ENCODE data around the gene HDAC4. TPM values are rescaled to one million over a fixed set of nuclear protein-coding genes. Genes with fewer than 3 reads are reported as not detected.

Gene HDAC4
- total RNA-seq, 2 experiments from 2014 or later: 32.0 to 35.6 TPM

GRCh38 chr2:239327536-239328350 lies 73.1 kb downstream of the HDAC4 start:
- peak overlapping the region; percentile 52 for H3K4me3 Mint-ChIP-seq
- H3K9me3 Mint-ChIP-seq: no peaks in the 10 kb centered on the region
- H3K4me1 Mint-ChIP-seq (ENCODE audit: low read depth): peaks cover 74% of the 10 kb centered on the region
- intact Hi-C loops (cut with micrococcal nuclease): loop anchor here (1.0 to 5.0 kb wide), 7 partner anchors 33 to 1240 kb away; partner anchors contain the start of genes HDAC4 and RNPEPL1
- peak; percentile 47 for DNase-seq
- H3K27me3 Mint-ChIP-seq (ENCODE audit: low read depth): no peaks in the 10 kb centered on the region
- peak overlapping the region; percentile 81 for H3K27ac Mint-ChIP-seq
- H3K36me3 Mint-ChIP-seq (ENCODE audit: low read depth): peaks cover 9% of the 10 kb centered on the region
- CTCF ChIA-PET: interaction anchor here (0.9 to 1.0 kb wide), 2 partner anchors 34 to 62 kb away, joined by 3 to 5 read pairs; no protein-coding TSS in a partner anchor

DNA sequence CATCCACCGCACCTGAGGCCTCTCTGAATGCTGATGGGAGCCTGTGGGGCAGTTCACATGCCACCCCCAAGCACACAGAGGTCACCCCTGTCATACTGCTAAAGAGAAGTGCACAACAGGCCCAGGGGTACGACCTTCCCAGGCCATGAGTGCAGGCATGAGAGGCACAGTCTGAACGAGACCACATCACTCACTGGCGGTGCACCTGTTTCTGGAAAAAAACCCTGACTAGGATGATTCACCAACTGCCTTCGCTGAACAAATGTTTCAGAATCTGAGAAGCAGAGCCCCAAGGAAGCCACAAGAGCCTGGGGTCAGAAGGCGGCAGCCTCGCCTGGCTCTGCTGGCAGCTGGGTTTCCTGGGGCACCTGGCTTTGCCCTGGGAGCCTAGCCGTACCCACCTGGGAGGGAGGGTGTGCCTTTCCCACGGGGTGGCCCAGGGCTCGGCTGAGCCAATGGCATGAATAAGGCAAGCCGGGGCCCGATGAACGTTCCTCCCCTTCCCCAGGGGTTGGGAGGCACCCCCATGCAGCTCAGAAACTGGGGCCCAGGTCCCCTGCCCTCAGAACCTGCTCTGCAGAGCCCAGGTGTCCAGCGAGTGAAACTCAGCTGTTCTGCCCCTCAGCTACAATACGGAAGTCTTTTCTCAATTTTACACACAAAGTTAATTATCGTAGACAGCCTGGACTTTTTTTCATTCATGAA lies 73.8 kb downstream of the HDAC4 start:
- no peaks in the 10 kb centered on the region for H3K27me3 Mint-ChIP-seq (ENCODE audit: low read depth)
- CTCF ChIA-PET: interaction anchor here (1.0 kb wide), 1 partner anchor 33 kb away, joined by 5 read pairs; no protein-coding TSS in a partner anchor
- no peaks in the 10 kb centered on the region for H3K9me3 Mint-ChIP-seq
- intact Hi-C loops (cut with micrococcal nuclease): loop anchor here (1.0 to 5.0 kb wide), 7 partner anchors 33 to 1240 kb away; partner anchors contain the start of genes HDAC4 and RNPEPL1
- peak overlapping the region; percentile 81 for H3K27ac Mint-ChIP-seq
- peak; percentile 94 for DNase-seq
- H3K36me3 Mint-ChIP-seq (ENCODE audit: low read depth): peaks cover 9% of the 10 kb centered on the region
- H3K4me3 Mint-ChIP-seq: peak overlapping the region; percentile 24
- H3K4me1 Mint-ChIP-seq (ENCODE audit: low read depth): peaks cover 79% of the 10 kb centered on the region

DNA sequence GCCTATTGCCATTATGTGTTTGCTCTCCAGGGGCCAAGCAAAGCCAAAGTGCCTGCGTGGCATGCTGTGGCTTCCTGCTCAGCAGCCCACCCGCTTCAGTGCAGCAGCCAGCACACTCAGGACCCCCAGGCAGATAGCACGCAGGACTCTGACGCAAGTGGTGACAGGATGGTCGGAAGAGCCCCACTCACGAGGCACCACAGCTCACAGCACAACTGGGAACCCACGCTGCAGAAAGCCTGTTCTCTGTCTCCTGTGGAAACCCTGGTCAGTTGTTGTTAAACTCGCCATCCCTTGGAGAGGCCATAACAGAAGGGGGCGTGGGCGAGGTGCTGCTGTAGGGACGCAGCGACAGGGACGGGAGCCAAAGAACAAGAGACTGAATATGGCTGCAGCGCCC lies 76.4 kb downstream of the HDAC4 start:
- Mint-ChIP-seq H3K4me1 (ENCODE audit: low read depth) (peaks cover 83% of the 10 kb centered on the region), H3K36me3 (ENCODE audit: low read depth) (peaks cover 12% of the 10 kb centered on the region), H3K4me3 (no peak overlapping the region), H3K27me3 (ENCODE audit: low read depth) (no peaks in the 10 kb centered on the region), H3K27ac (no peak overlapping the region), H3K9me3 (no peaks in the 10 kb centered on the region)
- DNase-seq: peak; percentile 3
- CTCF ChIA-PET: no interaction called here
- intact Hi-C loops (cut with micrococcal nuclease): no loop called here

DNA sequence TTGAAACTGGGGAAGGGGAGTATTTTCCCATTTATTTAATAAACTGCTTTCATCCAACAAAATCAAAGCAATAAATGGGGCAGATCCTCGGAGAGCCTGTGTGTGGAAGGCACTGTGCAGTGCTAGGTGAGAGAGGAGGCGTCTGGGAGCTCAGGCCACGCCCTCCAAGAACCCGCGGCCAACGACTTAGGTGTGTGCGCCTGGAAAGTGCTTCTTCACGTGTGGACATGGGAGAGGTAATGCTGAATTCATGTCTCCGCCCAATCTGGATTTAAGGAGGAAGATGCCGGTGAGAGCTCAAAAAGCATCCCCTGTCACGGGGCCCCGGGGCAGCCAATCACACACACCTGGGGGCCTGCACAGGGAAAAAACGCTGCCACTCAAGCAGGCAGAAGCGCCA lies 77.4 kb downstream of the HDAC4 start:
- intact Hi-C loops (cut with micrococcal nuclease): no loop called here
- H3K9me3 Mint-ChIP-seq: no peaks in the 10 kb centered on the region
- DNase-seq: peak; percentile 9
- peak overlapping the region; percentile 93 for H3K27ac Mint-ChIP-seq
- H3K36me3 Mint-ChIP-seq (ENCODE audit: low read depth): peaks cover 12% of the 10 kb centered on the region
- H3K4me3 Mint-ChIP-seq: no peak overlapping the region
- H3K27me3 Mint-ChIP-seq (ENCODE audit: low read depth): no peaks in the 10 kb centered on the region
- CTCF ChIA-PET: interaction anchor here (1.0 to 1.5 kb wide), 3 partner anchors 16 to 55 kb away, joined by 3 read pairs; no protein-coding TSS in a partner anchor
- peaks cover 83% of the 10 kb centered on the region for H3K4me1 Mint-ChIP-seq (ENCODE audit: low read depth)

- CTCF ChIA-PET: interaction anchor here (0.7 to 1.7 kb wide), 5 partner anchors 29 to 240 kb away, joined by 3 to 7 read pairs (median 3); no protein-coding TSS in a partner anchor
- Mint-ChIP-seq H3K4me1 (ENCODE audit: low read depth) (peaks cover 80% of the 10 kb centered on the region), H3K27me3 (ENCODE audit: low read depth) (no peaks in the 10 kb centered on the region), H3K27ac (peak overlapping the region; percentile 93), H3K4me3 (no peak overlapping the region), H3K36me3 (ENCODE audit: low read depth) (peaks cover 12% of the 10 kb centered on the region), H3K9me3 (no peaks in the 10 kb centered on the region)
- peak; percentile 38 for DNase-seq
- intact Hi-C loops (cut with micrococcal nuclease): no loop called here
Measured at GRCh38 chr2:239322416-239323086, 78.3 kb downstream of the HDAC4 start.

DNA sequence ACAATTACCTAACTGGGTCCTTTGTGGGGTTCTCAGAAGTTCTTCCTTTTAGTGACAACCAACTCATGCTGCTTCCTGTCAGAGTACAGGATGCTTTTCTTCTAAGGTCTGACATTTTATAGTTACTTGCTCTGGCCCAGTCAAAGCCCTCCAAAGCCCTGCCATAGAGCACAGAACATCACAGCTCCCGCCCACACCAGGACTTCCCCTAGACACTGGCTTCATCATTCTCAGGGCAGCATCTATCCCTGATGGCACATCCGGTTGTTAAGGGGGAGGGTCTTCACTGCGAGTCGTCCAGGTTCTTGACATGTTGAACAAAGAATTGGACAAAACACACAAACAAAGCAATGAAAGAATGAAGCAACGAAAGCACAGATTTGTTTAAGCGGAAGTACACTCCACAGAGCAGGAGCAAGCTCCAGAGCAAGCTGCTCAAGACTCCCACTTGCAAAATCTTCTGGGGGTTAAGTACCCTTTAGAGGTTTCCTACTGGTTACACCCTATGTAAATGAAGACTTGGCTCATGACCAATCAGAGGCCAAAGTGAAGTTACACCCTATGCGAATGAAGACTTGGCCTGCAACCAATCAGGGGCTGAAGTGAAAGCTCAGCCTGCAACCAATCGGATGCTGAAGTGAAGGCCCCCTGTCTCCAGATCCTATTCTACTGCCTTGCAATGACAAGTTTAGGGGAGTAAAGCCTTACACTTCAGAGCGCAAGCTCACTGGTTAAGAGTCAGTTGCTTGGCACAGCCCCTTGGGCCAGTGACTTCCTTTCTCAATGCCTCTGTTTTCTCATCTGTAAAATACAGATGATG lies 79.0 kb downstream of the HDAC4 start:
- H3K27me3 Mint-ChIP-seq (ENCODE audit: low read depth): no peaks in the 10 kb centered on the region
- H3K4me1 Mint-ChIP-seq (ENCODE audit: low read depth): peaks cover 77% of the 10 kb centered on the region
- peaks cover 12% of the 10 kb centered on the region for H3K36me3 Mint-ChIP-seq (ENCODE audit: low read depth)
- no peaks in the 10 kb centered on the region for H3K9me3 Mint-ChIP-seq
- H3K4me3 Mint-ChIP-seq: peak overlapping the region; percentile 55
- H3K27ac Mint-ChIP-seq: peak overlapping the region; percentile 93
- peak; percentile 94 for DNase-seq
- CTCF ChIA-PET: interaction anchor here (0.6 to 1.7 kb wide), 6 partner anchors 25 to 241 kb away, joined by 3 to 7 read pairs (median 3); no protein-coding TSS in a partner anchor
- intact Hi-C loops (cut with micrococcal nuclease): loop anchor here (1.0 kb wide), 5 partner anchors 24 to 59 kb away; no protein-coding TSS in a partner anchor

DNA sequence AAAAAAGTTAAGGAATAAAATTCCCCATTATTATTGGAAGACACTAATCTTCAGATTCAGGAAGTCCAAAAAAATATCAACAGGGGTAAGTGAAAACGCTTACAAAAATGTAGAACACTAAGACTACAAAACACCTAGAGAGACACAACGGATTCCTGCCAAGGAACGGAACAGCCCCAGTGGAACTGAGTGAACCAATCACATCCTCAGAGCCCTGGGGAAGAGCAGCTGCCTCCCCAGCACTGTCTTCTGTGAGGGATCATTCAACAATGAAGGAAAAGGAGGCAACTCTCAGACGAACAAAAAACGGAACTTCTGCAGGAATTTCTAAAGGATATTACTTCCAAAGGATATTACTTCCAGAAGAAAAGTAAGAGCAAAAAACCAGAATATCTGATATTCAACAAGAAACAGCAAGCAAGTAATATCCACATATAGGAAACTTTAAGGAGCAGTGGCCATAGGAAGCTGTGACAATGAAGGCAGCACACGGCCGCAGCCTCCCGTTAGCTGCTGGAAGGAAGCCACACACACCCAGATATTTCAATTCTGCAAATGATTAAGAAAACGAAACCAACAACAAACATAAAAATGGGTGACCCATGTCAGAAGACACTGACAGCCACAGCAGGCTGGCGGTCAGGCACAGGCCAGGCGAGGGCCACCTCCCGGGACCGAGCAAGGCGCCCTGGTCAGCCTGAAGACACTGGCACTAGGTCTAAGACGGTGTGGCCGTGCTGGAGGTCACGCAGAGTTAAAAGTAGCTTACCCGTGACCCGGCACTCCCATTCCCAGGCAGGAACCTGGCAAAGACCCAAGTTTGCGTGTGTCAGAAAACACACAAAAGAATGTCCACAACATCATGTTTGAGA lies 81.8 kb downstream of the HDAC4 start:
- peak; percentile 31 for DNase-seq

GRCh38 chr2:239318151-239318611 lies 82.6 kb downstream of the HDAC4 start:
- no peak overlapping the region for H3K4me3 Mint-ChIP-seq
- peaks cover 10% of the 10 kb centered on the region for H3K36me3 Mint-ChIP-seq (ENCODE audit: low read depth)
- H3K27ac Mint-ChIP-seq: no peak overlapping the region
- CTCF ChIA-PET: no interaction called here
- intact Hi-C loops (cut with micrococcal nuclease): no loop called here
- H3K9me3 Mint-ChIP-seq: peaks cover 4% of the 10 kb centered on the region
- no peaks in the 10 kb centered on the region for H3K27me3 Mint-ChIP-seq (ENCODE audit: low read depth)
- peaks cover 64% of the 10 kb centered on the region for H3K4me1 Mint-ChIP-seq (ENCODE audit: low read depth)
- no peak for DNase-seq

More for the DNA sequence above, 81.8 kb downstream of the HDAC4 start:
- Mint-ChIP-seq H3K4me3 (peak overlapping the region; percentile 69), H3K9me3 (peaks cover 4% of the 10 kb centered on the region), H3K27ac (peak overlapping the region; percentile 77), H3K36me3 (ENCODE audit: low read depth) (peaks cover 10% of the 10 kb centered on the region), H3K4me1 (ENCODE audit: low read depth) (peaks cover 69% of the 10 kb centered on the region), H3K27me3 (ENCODE audit: low read depth) (no peaks in the 10 kb centered on the region)
- intact Hi-C loops (cut with micrococcal nuclease): no loop called here
- CTCF ChIA-PET: no interaction called here

DNA sequence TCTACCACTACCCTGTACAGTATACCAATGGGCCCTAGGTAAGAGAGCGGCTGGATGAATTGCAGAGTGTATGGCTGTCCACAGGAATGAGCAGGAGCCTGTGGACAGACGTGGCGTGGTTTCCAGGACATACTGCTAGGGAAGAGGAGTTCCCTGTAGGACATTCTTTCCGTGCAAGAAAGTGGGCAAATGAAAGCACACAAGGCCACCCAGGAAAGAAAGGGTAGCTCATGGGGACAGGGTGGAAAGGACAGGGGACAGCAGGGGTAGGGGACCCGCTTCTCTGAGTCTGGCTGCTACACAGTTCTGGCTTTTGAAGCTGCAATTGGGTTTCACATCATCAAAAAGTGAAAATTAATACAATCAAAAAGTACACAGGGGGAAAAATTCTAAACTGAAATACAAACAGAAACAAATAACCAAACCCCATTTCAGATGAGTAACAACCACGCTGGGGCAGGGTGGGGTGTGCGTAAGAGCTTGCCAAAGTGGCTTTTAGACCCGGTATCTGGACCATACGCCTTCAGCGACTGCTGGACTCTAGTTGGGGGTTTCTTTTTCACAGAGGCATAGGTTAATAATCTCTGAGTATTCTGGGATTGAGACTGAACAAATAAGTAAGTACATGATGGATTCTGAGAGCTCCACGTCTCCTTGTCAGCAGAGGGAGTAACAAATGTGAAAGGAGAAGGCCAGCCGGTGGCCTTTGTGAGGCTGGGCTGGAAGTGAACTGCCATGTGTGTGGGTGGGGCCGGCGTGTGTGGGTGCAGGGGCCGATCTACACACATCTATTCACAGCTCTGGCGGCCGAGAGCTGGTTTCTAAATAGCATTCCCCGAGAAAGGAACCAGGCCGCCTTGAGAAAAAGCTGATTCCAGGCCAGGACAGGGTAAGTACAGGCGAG lies 84.0 kb downstream of the HDAC4 start:
- intact Hi-C loops (cut with micrococcal nuclease): no loop called here
- no peak for DNase-seq
- no peaks in the 10 kb centered on the region for H3K27me3 Mint-ChIP-seq (ENCODE audit: low read depth)
- H3K4me1 Mint-ChIP-seq (ENCODE audit: low read depth): peaks cover 50% of the 10 kb centered on the region
- H3K27ac Mint-ChIP-seq: no peak overlapping the region
- H3K4me3 Mint-ChIP-seq: no peak overlapping the region
- peaks cover 4% of the 10 kb centered on the region for H3K9me3 Mint-ChIP-seq
- H3K36me3 Mint-ChIP-seq (ENCODE audit: low read depth): peaks cover 10% of the 10 kb centered on the region
- CTCF ChIA-PET: interaction anchor here (1.0 kb wide), 1 partner anchor 23 kb away, joined by 3 read pairs; no protein-coding TSS in a partner anchor

GRCh38 chr2:239315308-239315707 lies 85.5 kb downstream of the HDAC4 start:
- CTCF ChIA-PET: no interaction called here
- DNase-seq: no peak
- H3K27me3 Mint-ChIP-seq (ENCODE audit: low read depth): no peaks in the 10 kb centered on the region

More at GRCh38 chr2:239315308-239315707, 85.5 kb downstream of the HDAC4 start:
- no peak overlapping the region for H3K4me3 Mint-ChIP-seq
- H3K9me3 Mint-ChIP-seq: peaks cover 4% of the 10 kb centered on the region
- peaks cover 7% of the 10 kb centered on the region for H3K36me3 Mint-ChIP-seq (ENCODE audit: low read depth)
- peaks cover 37% of the 10 kb centered on the region for H3K4me1 Mint-ChIP-seq (ENCODE audit: low read depth)
- intact Hi-C loops (cut with micrococcal nuclease): no loop called here
- no peak overlapping the region for H3K27ac Mint-ChIP-seq
